H1 (cell line): Measurements from ENCODE around the gene RASGRP1.

Experiments
- CEBPB ChIP-seq: IDR thresholded peaks from 2 replicates; pipeline ENCODE4 v1.6.1; 2012; ENCODE audit warnings: low read depth, low read length
- CHD2 ChIP-seq: IDR thresholded peaks from 2 replicates; pipeline ENCODE4 v1.6.1; 2012; ENCODE audit warnings: low read length, improper control_type of control experiment
- CTCF ChIP-seq, 3 experiments: IDR thresholded peaks; 1 replicate in 2 of 3; 2 replicates in 1 of 3; pipeline versions ENCODE4 v1.5.1 to v1.6.1; 2011; ENCODE audit warnings: low read length in 3 of 3, mild to moderate bottlenecking in 3 of 3, inconsistent platforms in 2 of 3, low read depth in 1 of 3, moderate library complexity in 1 of 3; ENCODE audit not compliant: insufficient read depth in 1 of 3; ENCODE audit errors: control extremely low read depth in 1 of 3
- EZH2 ChIP-seq: fragments of 200-600 bp; sonication (generic); IDR thresholded peaks from 2 replicates; pipeline ENCODE4 v1.7.1; 2012; ENCODE audit warnings: low read depth, mild to moderate bottlenecking, moderate library complexity, low read length, inconsistent platforms; ENCODE audit not compliant: severe bottlenecking
- FOSL1 ChIP-seq: IDR thresholded peaks from 2 replicates; pipeline ENCODE4 v1.6.1; 2011; ENCODE audit warnings: mild to moderate bottlenecking, low read depth, low read length, moderate library complexity; ENCODE audit not compliant: insufficient read depth
- HDAC2 ChIP-seq, 2 experiments: fragments of 300-600 bp in 1 of 2; sonication (generic) in 1 of 2; IDR thresholded peaks; 2 replicates each; pipeline ENCODE4 v1.6.1; 2011 to 2012; ENCODE audit warnings: low read depth in 2 of 2, low read length in 2 of 2, mild to moderate bottlenecking in 2 of 2, moderate library complexity in 2 of 2, borderline replicate concordance in 1 of 2, inconsistent platforms in 1 of 2
- JUN ChIP-seq: IDR thresholded peaks from 2 replicates; pipeline ENCODE4 v1.6.1; 2011; ENCODE audit warnings: low read depth, mild to moderate bottlenecking, improper control_type of control experiment, low read length
- POLR2A ChIP-seq, 2 experiments: IDR thresholded peaks; 1 replicate in 1 of 2; 2 replicates in 1 of 2; pipeline ENCODE4 v1.6.1; 2011; ENCODE audit warnings: low read depth in 2 of 2, low read length in 2 of 2, mild to moderate bottlenecking in 2 of 2; ENCODE audit errors: control extremely low read depth in 1 of 2
- RBBP5 ChIP-seq: IDR thresholded peaks from 2 replicates; pipeline ENCODE4 v1.7.1; 2012; ENCODE audit warnings: low read depth, mild to moderate bottlenecking, inconsistent platforms, low read length, moderate library complexity, borderline replicate concordance
- RFX5 ChIP-seq: IDR thresholded peaks from 2 replicates; pipeline ENCODE4 v1.6.1; 2011; ENCODE audit warnings: low read depth, low read length, improper control_type of control experiment, borderline replicate concordance
- SIN3A ChIP-seq, 2 experiments: IDR thresholded peaks in 1 of 2; conservative IDR thresholded peaks in 1 of 2; 2 replicates each; pipeline ENCODE4 v1.6.1; 2011 to 2012; ENCODE audit warnings: low read length in 2 of 2, improper control_type of control experiment in 1 of 2, low read depth in 1 of 2, mild to moderate bottlenecking in 1 of 2
- TAF1 ChIP-seq: IDR thresholded peaks from 2 replicates; pipeline ENCODE4 v1.6.1; 2011; ENCODE audit warnings: mild to moderate bottlenecking, low read depth, low read length
- YY1 ChIP-seq: IDR thresholded peaks from 2 replicates; pipeline ENCODE4 v1.6.1; 2011; ENCODE audit warnings: low read depth, mild to moderate bottlenecking, low read length

GRCh38 chr15:38611228-38611627 lies 46.6 kb upstream of the RASGRP1 start:
- TF ChIP-seq CTCF (IDR thresholded peaks at IDR 0.05; ENCODE audit: control extremely low read depth in 1 of 3, insufficient read depth in 1 of 3, low read depth in 1 of 3, low read length in 3 of 3) (no peak), RBBP5 (no peak), YY1 (no peak), CEBPB (no peak), TAF1 (no peak), JUN (no peak), FOSL1 (no peak), RFX5 (no peak), SIN3A (conservative IDR thresholded peaks at IDR 0.05 in 1 of 2, IDR thresholded peaks at IDR 0.05 in 1 of 2; ENCODE audit: low read depth in 1 of 2, low read length in 2 of 2) (no peak), POLR2A (IDR thresholded peaks at IDR 0.05; ENCODE audit: control extremely low read depth in 1 of 2, low read depth in 2 of 2, low read length in 2 of 2) (no peak), HDAC2 (IDR thresholded peaks at IDR 0.05; ENCODE audit: borderline replicate concordance in 1 of 2, low read depth in 2 of 2, low read length in 2 of 2) (no peak), EZH2 (no peak), CHD2 (no peak)
